SIG-M5 treated with dmso at 0.1 percent for 504 hours (cell line): ENCODE results near the gene CHADL.
"Not testable (repeated sequence)": the region's sequence is repeated elsewhere in the genome, so short reads cannot be mapped to it uniquely, and the experiment has no call there.

ENCODE experiments used
- DNase-seq: peaks from one replicate; lab custom pipeline; 2025; ENCODE audit not compliant: unreplicated experiment; lab: John Stamatoyannopoulos, UW

The CHADL gene

GRCh38 chr22:41191467-41191866 is 49.3 kb downstream of the CHADL start:
- DNase-seq = no peak

- no peak for DNase-seq
These were observed 56.1 kb downstream of the CHADL start for GRCh38 chr22:41184679-41185078.

GRCh38 chr22:41181349-41182241 is 59.1 kb downstream of the CHADL start:
- DNase-seq = peak; percentile 48

- DNase-seq = no peak
These were observed 59.8 kb downstream of the CHADL start for GRCh38 chr22:41180926-41181325.

- DNase-seq = not testable (repeated sequence)
These were observed 60.4 kb downstream of the CHADL start for GRCh38 chr22:41180362-41180761.
